Stimulated activated CD4-positive, alpha-beta T cell treated with anti-CD3 and anti-CD28 coated beads, Interleukin-1b, Interleukin-23, amount 100 ng/mL, for 4 hours (primary cell): ENCODE measurements around the gene PTPN7.
A peak's percentile ranks its signal among the peaks of the same experiment; 100 is the strongest.
"Not testable (repeated sequence)": the region's sequence is repeated elsewhere in the genome, so short reads cannot be mapped to it uniquely, and the experiment has no call there.

Experiments used
- DNase-seq, 2 donors: peaks; one replicate each; pipeline ENCODE4 v3.0.0-alpha.2; 2020; ENCODE audit warnings: low read depth in 2 of 2

PTPN7 gene

GRCh38 chr1:202160377-202160940 lies at the start of gene PTPN7:
Gene PTPN7 (minus strand): TSS chr1:202160602. CDS start chr1:202159402, 1,200 bp downstream.
- DNase-seq: peak; percentile 86 to 90

DNA sequence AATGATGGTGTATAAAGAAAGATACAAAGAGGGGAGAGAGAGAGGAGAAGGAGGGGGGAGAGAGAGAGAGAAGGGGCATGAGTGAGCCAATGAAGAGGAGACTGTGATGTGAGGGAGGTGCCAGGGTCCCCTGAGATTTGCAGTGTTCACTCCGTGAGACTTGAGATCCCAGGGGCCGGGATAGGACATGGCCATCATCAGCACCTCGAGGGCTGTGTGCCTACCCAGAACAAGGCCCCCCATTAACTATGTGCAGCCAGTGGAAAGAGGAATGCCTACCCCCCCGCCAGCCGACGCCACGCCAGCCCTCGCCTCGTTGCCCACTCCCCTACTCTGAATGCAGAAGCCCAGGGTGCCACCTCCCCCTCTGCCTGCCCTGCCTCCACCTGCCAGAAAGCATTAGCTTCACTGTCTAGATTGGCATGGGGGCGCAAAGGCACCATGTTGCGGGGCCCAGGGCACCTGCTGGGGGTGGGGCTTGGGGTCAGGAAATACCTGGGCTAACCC lies 48.0 kb upstream of the PTPN7 start:
- no peak for DNase-seq

GRCh38 chr1:202207292-202207691 lies 46.9 kb upstream of the PTPN7 start:
- no peak for DNase-seq

GRCh38 chr1:202205523-202206190 lies 45.3 kb upstream of the PTPN7 start:
- DNase-seq: no peak

DNA sequence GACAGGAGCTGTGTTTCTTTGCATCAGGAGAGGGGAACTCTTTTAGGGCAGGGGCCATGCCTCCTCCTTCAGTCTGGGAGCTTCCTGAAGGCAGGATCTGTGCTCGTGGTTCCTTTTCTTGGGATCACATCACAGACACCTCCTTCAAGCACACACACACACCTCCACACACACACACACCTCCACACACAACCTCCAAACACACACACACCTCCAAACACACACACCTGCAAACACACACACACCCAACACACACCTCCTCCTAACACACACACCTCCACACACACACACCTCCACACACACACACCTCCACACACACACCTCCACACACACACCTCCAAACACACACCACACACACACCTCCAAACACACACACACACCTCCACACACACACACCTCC lies 43.7 kb upstream of the PTPN7 start:
- no peak for DNase-seq

DNA sequence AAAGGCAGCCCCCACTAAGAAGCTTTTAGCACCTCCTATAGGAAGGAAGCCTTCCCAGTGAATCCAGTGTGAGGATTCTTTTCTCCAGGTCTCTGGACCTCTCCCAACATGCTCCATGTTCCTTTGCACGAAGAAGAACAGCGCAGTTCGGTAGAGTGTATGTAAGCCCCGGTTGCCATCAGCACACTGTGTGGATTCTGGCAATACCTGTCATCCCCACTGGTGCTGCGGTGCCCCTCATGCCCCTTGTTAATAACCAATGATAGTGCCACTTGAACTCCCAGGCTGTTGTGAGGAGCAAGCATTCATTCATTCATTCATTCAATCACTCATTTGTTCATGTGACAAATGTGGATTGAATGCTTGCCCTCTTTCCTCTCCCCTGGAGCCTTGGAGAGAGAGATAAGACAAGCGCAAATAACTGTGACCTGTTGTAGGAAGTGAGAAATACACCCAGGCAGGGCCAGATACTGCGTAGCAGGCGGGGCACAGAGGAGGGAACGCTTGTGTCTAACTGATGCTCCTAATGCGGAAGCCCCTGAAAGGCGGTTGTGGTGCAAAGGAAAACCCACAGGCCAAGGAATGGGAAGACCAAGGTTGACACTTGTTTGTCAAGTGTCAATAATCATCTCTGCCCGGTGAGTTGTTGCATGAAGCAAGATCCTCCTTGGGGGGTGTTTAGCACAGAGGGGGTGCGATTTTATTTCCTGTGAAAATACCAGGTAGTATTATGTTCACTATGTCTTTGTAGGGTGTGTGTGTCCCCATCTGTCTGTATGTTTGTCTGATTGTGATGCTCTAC lies 43.0 kb upstream of the PTPN7 start:
- DNase-seq: no peak

- DNase-seq: no peak
These were observed 42.2 kb upstream of the PTPN7 start for GRCh38 chr1:202202500-202203168.

DNA sequence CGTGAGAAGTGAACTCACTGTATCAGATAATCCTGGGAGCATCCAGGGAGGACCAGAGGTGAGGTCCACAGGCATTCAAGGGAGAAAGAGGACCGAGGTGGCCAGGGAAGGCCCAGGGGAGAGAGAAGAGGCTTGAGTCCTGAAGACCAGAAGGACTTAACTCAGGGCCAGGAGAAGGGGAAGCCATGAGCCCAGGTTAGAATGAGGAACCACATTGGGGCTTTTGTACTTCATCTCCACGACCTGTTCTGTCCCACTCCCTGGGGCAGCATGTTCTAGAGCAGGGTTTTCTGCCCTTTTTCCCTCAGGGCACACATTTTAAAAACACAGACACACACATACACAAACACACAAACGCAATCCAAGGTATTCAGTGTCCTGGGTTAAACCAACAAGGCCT lies 41.6 kb upstream of the PTPN7 start:
- DNase-seq: no peak

DNA sequence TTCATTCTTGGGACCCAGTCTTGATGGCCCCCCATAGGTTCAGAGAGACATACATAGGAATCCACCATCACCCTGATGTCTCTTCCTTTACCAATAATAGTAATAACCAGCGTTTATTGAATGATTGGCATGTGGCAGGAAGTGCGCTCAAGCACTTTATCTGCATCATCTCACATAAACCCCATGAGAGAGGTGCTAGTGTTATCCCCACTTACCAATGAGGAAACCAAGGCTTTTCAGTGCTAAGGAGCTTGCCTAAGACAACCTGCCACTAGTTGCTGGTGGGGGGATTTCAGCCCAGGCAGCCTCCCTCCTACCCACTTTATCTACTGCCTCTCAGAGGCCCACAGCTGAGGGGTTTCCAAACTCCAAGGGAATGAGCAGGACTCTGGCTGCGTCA lies 40.9 kb upstream of the PTPN7 start:
- DNase-seq: no peak

GRCh38 chr1:202200669-202201068 lies 40.3 kb upstream of the PTPN7 start:
- DNase-seq: no peak

GRCh38 chr1:202200112-202200548 lies 39.7 kb upstream of the PTPN7 start:
- no peak for DNase-seq

DNA sequence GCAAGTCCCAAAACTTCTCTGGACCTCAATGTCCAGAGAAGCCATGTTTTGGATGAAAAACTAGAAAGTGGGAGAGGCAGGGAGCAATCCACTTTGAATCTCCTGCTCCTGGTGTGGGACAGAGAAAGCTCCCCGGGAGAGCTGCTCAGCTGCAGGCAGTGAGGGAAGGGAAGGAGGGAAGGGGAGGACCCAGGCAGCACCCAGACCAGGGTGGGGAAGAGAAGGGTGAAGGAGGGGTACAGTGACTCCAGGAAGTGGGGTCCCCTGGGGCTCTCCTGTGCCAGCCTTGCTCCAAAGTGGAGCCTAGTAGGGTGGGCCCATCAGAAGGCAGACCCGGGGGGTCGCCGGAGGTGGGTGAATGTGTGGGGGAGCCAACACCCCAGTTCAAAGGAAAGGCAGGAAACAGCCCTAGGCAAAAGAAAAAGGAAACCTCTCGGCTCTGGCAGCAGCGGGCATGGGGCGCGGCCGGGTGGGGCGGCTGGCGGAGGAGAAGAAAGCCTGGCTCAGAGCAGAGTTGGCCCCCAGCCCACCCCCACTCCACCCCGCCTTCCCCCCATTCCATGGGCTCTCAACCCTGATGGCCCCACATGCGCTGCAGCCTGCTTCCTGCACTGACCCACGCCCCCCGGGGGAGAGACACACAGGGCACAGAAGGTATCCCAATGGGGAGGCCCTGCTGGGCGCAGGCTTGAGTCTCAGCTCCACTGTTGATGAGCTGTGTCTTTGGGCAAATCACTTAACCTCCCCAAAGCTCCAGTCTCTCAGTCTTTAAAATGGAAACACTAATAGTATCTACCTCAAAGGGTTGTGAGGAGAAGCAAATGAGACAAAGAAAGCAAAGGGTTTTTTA lies 38.9 kb upstream of the PTPN7 start:
- no peak for DNase-seq

GRCh38 chr1:202198366-202198724 lies 37.9 kb upstream of the PTPN7 start:
- no peak for DNase-seq

- no peak for DNase-seq
These were observed 37.4 kb upstream of the PTPN7 start for GRCh38 chr1:202197653-202198365.

DNA sequence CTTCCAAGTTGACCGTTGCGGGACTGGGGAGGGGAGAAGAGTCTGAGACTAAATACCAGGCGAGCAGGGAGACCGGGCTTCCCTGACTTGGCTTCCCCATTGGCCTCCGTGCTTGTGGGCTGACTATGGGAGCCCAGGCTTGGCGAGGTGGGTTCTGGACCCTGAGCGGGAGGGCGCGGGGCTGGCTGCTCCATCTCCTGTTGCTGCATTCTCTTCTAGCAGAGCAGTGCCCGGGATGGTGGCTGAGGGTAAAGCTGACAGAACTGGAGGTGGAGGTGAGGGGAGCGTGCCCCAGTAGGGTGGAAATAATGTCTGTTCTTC lies 33.9 kb upstream of the PTPN7 start:
- DNase-seq: no peak

DNA sequence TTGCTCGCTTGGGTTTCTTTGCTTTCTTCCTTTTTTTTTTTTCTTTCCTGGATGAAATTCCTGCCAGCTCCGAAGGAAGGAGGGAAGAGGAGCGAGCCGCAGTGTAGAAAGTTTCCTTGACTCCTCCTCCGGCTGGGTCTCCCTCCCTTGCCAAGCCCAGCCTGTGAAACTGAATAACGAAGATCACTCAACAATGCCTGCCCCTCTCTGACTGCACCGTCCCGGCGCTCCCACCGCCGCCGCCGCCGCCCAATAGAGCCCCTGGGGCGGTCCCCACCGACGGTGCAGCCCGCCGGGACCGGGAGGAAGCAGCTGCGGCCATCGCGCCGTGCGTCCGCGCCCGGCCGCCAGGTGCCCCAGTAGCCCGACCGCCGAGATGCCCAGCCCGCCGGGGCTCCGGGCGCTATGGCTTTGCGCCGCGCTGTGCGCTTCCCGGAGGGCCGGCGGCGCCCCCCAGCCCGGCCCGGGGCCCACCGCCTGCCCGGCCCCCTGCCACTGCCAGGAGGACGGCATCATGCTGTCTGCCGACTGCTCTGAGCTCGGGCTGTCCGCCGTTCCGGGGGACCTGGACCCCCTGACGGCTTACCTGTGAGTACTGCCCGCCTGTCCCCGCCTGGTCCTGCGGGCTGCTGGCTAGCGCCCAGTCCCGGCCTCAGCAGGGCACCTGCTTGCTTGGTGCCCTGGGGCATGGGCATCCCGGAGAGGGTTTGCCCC lies 33.4 kb upstream of the PTPN7 start, which contains the start of gene LGR6:
TSS of gene LGR6 (plus strand) at position 186 of the 714 bp plus-strand sequence. CDS start at position 377, 191 bp downstream.
- no peak for DNase-seq

GRCh38 chr1:202192770-202193613 lies 32.6 kb upstream of the PTPN7 start:
- DNase-seq: peak; percentile 31 to 52

- DNase-seq: not testable (repeated sequence)
These were observed 31.0 kb upstream of the PTPN7 start for GRCh38 chr1:202191391-202191790.
